Upper lobe of left lung (tissue), 6 donors: ENCODE data around the gene RNF180. TPM values are rescaled to one million over a fixed set of nuclear protein-coding genes. Genes with fewer than 3 reads are reported as not detected.

Source experiments
- ATAC-seq, 2 donors: fragments of 200-7000 bp; cut with Tn5 transposase; one replicate each; pipeline ENCODE4 v1.9.1; 2022; ENCODE audit warnings: mild to moderate bottlenecking in 2 of 2, moderate library complexity in 2 of 2; ENCODE audit not compliant: low FRiP score in 2 of 2
- DNase-seq, 2 donors: peaks; one replicate each; pipeline ENCODE4 v3.0.0-alpha.2; 2019 to 2020
- H3K27ac ChIP-seq, 4 donors: fragments of 200-600 bp; sonication (generic); one replicate each; pipeline ENCODE4 v1.5.1; 2016 to 2019
- H3K27me3 ChIP-seq, 4 donors: fragments of 200-600 bp; sonication (generic); one replicate each; pipeline ENCODE4 v1.5.1; 2017 to 2019
- H3K36me3 ChIP-seq, 4 donors: fragments of 200-600 bp; sonication (generic); one replicate each; pipeline ENCODE4 v1.5.1; 2016 to 2019
- H3K4me1 ChIP-seq, 4 donors: fragments of 200-600 bp; sonication (generic); one replicate each; pipeline ENCODE4 v1.5.1; 2018 to 2019
- H3K4me3 ChIP-seq, 4 donors: fragments of 200-600 bp; sonication (generic); one replicate each; pipeline ENCODE4 v1.5.1; 2017 to 2019; ENCODE audit warnings: mild to moderate bottlenecking in 2 of 4, moderate library complexity in 1 of 4
- H3K9me3 ChIP-seq, 4 donors: fragments of 200-600 bp; sonication (generic); one replicate each; pipeline ENCODE4 v1.5.1; 2018 to 2019
- EP300 ChIP-seq, 4 donors: sonication (generic); formaldehyde crosslinking; IDR thresholded peaks; one replicate each; pipeline ENCODE4 v1.5.1; 2017; ENCODE audit warnings: antibody characterized with exemption in 4 of 4, control low read depth in 2 of 4
- POLR2A ChIP-seq, 4 donors: fragments of 450-650 bp; IDR thresholded peaks; one replicate each; pipeline ENCODE4 v1.5.1; 2016 to 2017; ENCODE audit warnings: antibody characterized with exemption in 4 of 4, mild to moderate bottlenecking in 2 of 4
- POLR2AphosphoS5 ChIP-seq, 2 donors: sonication (generic); formaldehyde crosslinking; IDR thresholded peaks; one replicate each; pipeline ENCODE4 v1.5.1; 2017; ENCODE audit warnings: antibody characterized with exemption in 2 of 2
- WGBS, 2 donors: methylation state at CpG; one replicate each; pipeline ENCODE4 v1.1.5; 2017 to 2018; 5-methylcytosine and 5-hydroxymethylcytosine counted together
- total RNA-seq, 6 donors: library from RNA; depleted of rRNA in 4 of 6; stranded (reverse); fragments of >200 nt in 4 of 6; gene quantifications; one replicate each; pipeline versions ENCODE4 v1.1.0 to v1.2.1, GENCODE V29; 2016 to 2021
- TF ChIP-seq, protein P1 (sequence below), 6 experiments: fragments of 450-650 bp in 4 of 6; fragments of 200-600 bp in 2 of 6; sonication (generic) in 2 of 6; IDR thresholded peaks; one replicate each; pipeline ENCODE4 v1.5.1; 2016 to 2019; ENCODE audit warnings: antibody characterized with exemption in 6 of 6
- donor health status: DM: no; HTN: no; CAD: no; lungs with moderate emphysema.
- donor health status: DM: no; HTN: yes; CAD: no; lungs with severe emphysema.

RNF180 gene, protein sequence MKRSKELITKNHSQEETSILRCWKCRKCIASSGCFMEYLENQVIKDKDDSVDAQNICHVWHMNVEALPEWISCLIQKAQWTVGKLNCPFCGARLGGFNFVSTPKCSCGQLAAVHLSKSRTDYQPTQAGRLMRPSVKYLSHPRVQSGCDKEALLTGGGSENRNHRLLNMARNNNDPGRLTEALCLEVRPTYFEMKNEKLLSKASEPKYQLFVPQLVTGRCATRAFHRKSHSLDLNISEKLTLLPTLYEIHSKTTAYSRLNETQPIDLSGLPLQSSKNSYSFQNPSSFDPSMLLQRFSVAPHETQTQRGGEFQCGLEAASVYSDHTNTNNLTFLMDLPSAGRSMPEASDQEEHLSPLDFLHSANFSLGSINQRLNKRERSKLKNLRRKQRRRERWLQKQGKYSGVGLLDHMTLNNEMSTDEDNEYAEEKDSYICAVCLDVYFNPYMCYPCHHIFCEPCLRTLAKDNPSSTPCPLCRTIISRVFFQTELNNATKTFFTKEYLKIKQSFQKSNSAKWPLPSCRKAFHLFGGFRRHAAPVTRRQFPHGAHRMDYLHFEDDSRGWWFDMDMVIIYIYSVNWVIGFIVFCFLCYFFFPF
- 10 to 100 TPM in 2 of 6 donors, 1 to 10 TPM in 4; 5.0 to 17.4 (median 9.7) TPM for total RNA-seq

DNA sequence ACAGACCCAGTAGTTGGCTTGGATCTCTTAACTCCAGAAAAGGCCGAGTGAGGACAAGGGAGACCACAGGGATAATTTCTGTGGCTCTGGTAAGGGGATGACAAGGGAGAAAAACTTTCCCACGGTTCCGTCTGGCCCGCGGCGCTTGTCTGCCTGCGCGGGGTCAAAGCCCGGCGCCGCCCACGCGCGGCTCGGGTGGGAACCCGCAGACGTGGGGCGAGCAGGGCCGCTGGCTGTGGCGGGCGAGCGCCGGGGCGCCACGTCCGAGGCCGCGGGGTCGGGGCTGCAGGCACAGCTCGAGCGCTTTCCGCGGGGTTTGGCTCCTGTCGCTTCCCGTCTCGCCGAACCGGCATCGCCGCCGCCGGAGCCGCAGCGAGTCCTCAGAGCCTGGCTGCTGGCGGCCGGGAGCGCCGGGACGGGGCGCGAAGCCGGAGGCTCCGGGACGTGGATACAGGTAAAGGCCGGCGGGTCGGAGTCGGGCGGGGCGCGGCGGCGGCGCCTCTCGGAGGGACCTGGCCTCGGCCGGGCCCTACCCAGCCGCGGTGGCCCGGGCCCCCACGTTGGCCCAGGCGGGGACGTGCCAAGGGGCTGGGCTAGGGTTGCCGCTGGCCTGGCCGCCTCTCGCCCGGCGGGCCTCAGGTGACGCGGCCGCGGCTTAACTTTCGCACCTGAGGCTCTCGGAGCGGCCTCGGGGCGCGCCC is at the start of gene RNF180:
Gene RNF180 (plus strand): TSS at position 344 of the 701 bp plus-strand sequence. CDS start 34,965 bp downstream, outside the sequence.
- WGBS, 2 donors = 1 to 2% methylated on average over 50 to 61 of the region's 88 CpGs
- TF ChIP-seq EP300 (IDR thresholded peaks at IDR 0.05) (no peak), POLR2A (IDR thresholded peaks at IDR 0.05) (peak in 2 of 4 donors; percentile 21 to 38)
- peak; percentile 32 to 92 for DNase-seq
- H3K36me3 ChIP-seq = no peaks in the 10 kb centered on the region
- ATAC-seq = peak; percentile 86 to 91
- no peaks in the 10 kb centered on the region for H3K9me3 ChIP-seq
- peak within 1 kb of the TSS; percentile 47 to 71 (median 62) for H3K4me3 ChIP-seq
- peaks cover 0 to 10% (median 6%) of the 10 kb centered on the region in 4 donors for H3K27me3 ChIP-seq
- H3K27ac ChIP-seq = peak within 1 kb of the TSS; percentile 81 to 92 (median 85)
- peaks cover 0 to 7% (median 1%) of the 10 kb centered on the region in 4 donors for H3K4me1 ChIP-seq

DNA sequence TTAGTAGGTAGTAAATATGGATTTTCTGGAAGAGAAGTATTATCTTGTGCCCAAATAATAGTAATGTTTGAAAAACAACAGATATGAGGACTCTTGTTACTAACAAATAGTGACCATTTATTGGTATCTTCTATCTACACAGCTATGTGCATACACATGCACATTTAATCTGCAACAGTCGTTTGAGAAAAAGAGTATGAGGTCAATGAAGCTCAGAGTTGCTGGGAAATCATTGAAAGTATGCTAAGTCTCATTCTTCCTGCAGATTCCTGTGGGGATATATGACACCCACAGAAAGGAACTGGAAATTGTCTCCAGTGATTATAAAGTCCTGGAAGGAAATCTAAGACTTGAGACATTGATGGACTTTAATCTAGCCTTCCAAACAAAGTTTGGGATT is 40.1 kb upstream of the RNF180 start:
- no peaks in the 10 kb centered on the region for H3K27me3 ChIP-seq
- H3K4me1 ChIP-seq = no peaks in the 10 kb centered on the region
- H3K9me3 ChIP-seq = no peaks in the 10 kb centered on the region
- DNase-seq (no peak), ATAC-seq (no peak)
- H3K27ac ChIP-seq = no peak overlapping the region
- TF ChIP-seq, protein P1, sequence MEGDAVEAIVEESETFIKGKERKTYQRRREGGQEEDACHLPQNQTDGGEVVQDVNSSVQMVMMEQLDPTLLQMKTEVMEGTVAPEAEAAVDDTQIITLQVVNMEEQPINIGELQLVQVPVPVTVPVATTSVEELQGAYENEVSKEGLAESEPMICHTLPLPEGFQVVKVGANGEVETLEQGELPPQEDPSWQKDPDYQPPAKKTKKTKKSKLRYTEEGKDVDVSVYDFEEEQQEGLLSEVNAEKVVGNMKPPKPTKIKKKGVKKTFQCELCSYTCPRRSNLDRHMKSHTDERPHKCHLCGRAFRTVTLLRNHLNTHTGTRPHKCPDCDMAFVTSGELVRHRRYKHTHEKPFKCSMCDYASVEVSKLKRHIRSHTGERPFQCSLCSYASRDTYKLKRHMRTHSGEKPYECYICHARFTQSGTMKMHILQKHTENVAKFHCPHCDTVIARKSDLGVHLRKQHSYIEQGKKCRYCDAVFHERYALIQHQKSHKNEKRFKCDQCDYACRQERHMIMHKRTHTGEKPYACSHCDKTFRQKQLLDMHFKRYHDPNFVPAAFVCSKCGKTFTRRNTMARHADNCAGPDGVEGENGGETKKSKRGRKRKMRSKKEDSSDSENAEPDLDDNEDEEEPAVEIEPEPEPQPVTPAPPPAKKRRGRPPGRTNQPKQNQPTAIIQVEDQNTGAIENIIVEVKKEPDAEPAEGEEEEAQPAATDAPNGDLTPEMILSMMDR (IDR thresholded peaks at IDR 0.05) = no peak
- TF ChIP-seq POLR2AphosphoS5 (IDR thresholded peaks at IDR 0.05) (no peak), POLR2A (IDR thresholded peaks at IDR 0.05) (no peak), EP300 (IDR thresholded peaks at IDR 0.05) (no peak)
- H3K36me3 ChIP-seq = no peaks in the 10 kb centered on the region
- 24 to 39% methylated on average over 1 of the region's 1 CpG for WGBS, 2 donors
- no peak overlapping the region for H3K4me3 ChIP-seq

DNA sequence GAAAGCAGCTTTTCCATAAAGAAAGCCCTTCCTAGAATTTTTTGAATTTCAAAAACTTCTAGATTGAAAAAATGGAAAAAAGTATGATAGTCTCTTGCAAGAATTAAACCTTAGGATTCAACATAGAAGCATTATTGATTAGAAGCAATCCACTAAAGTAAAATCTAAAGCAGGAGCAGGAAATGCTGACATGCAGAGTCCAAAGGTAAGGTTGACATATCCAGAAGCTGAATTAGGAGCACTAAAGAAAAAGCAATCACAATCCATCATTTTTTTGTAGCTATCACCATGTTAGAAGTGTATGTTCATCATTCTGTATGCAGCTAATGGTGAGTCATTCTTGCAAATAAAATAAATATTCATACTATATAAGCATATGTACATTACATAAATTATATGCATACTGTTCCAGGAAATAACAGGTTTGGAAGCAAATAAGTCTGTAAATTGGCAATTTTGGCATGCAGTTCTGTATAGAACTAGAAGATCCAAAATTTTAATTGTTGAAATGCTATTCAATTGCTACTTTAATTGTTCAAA is 39.4 kb upstream of the RNF180 start:
- ATAC-seq = no peak
- Histone ChIP-seq H3K9me3 (no peaks in the 10 kb centered on the region), H3K4me1 (no peaks in the 10 kb centered on the region), H3K27me3 (no peaks in the 10 kb centered on the region), H3K36me3 (no peaks in the 10 kb centered on the region), H3K27ac (no peak overlapping the region), H3K4me3 (no peak overlapping the region)
- no peak for DNase-seq
- TF ChIP-seq, protein P1 (IDR thresholded peaks at IDR 0.05) = no peak
- no peak for TF ChIP-seq POLR2A (IDR thresholded peaks at IDR 0.05)
- TF ChIP-seq POLR2AphosphoS5 (IDR thresholded peaks at IDR 0.05) = no peak
- no peak for TF ChIP-seq EP300 (IDR thresholded peaks at IDR 0.05)

DNA sequence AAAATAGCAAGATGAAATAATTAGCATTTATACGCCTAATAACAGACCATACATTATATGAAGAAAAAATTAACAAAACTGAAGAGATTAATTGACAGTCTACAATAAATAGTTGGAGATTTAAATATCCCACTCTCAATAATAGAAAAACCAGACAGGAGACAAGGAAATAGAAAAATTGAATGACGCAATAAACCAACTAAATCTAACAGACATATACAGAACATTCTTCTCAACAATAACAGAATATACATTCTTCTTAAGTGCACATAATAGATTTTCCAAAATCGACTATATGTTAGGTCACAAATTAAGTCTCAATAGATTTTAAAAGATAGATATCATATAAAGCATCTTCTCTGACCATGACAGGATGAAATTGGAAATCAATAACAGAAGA is 25.6 kb upstream of the RNF180 start:
- no peak overlapping the region for H3K4me3 ChIP-seq
- no peak for DNase-seq
- TF ChIP-seq EP300 (IDR thresholded peaks at IDR 0.05) = no peak
- TF ChIP-seq POLR2A (IDR thresholded peaks at IDR 0.05) = no peak
- no peak for TF ChIP-seq POLR2AphosphoS5 (IDR thresholded peaks at IDR 0.05)
- TF ChIP-seq, protein P1 (IDR thresholded peaks at IDR 0.05) = no peak
- H3K4me1 ChIP-seq = peaks cover 0 to 5% (median 0%) of the 10 kb centered on the region in 4 donors
- no peak overlapping the region for H3K27ac ChIP-seq
- no peaks in the 10 kb centered on the region for H3K9me3 ChIP-seq
- WGBS, 2 donors = 84 to 86% methylated on average over 3 of the region's 3 CpGs
- no peaks in the 10 kb centered on the region for H3K36me3 ChIP-seq
- ATAC-seq = no peak
- H3K27me3 ChIP-seq = no peaks in the 10 kb centered on the region
